Fibroblast of the aortic adventitia (primary cell): ENCODE data around the gene RBMY1A1. TPM values are rescaled to one million over a fixed set of nuclear protein-coding genes. Genes with fewer than 3 reads are reported as not detected.
"Not testable (repeated sequence)": the region's sequence is repeated elsewhere in the genome, so short reads cannot be mapped to it uniquely, and the experiment has no call there.

Experiments
- DNase-seq: peaks from one replicate; pipeline ENCODE4 v3.0.0-alpha.2; 2010; ENCODE audit warnings: low read depth
- H3K4me3 ChIP-seq: 2 replicates; pipeline ENCODE4 v1.5.1; 2011; ENCODE audit warnings: low read depth, mild to moderate bottlenecking, control low read depth, low read length, moderate library complexity
- CTCF ChIP-seq: IDR thresholded peaks from 2 replicates; pipeline ENCODE4 v1.5.1; 2011; ENCODE audit warnings: mild to moderate bottlenecking, low read length, control low read depth, inconsistent platforms; ENCODE audit not compliant: insufficient read depth
- total RNA-seq: library from RNA; depleted of rRNA; stranded (reverse); fragments of >200 nt; gene quantifications from 2 replicates; pipeline ENCODE4 v1.2.3, GENCODE V29; 2012; ENCODE audit warnings: low replicate concordance

The RBMY1A1 gene
- total RNA-seq, result not detected in 2 replicates

DNA sequence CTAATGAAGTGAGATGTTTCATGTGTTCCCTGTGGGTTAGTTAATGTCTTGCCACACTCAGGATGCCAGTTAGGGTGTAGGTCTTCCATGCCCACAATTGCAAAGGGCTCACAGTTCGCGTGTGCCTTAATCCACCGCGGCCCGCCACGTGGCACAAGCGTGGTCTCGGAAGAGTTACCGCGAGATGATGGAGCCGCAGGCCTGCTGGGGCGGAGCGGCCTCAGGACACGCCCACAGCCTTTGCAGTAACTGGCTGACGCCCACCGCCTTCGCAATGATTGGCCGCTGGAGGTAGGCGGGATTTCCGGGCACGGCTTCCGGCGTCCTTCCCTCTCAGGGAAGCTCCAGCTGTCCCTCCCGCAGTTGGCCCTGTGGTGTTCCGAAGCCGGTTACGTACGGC lies at the start of gene RBMY1A1:
Gene RBMY1A1 (plus strand): TSS at position 301 of the 400 bp plus-strand sequence. CDS start 2,013 bp downstream, outside the sequence.
- not testable (repeated sequence) for H3K4me3 ChIP-seq, DNase-seq

DNA sequence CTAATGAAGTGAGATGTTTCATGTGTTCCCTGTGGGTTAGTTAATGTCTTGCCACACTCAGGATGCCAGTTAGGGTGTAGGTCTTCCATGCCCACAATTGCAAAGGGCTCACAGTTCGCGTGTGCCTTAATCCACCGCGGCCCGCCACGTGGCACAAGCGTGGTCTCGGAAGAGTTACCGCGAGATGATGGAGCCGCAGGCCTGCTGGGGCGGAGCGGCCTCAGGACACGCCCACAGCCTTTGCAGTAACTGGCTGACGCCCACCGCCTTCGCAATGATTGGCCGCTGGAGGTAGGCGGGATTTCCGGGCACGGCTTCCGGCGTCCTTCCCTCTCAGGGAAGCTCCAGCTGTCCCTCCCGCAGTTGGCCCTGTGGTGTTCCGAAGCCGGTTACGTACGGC lies 23.6 kb upstream of the RBMY1A1 start, which contains the start of gene RBMY1B:
Gene RBMY1B (plus strand): TSS at position 301 of the 400 bp plus-strand sequence. CDS start 2,013 bp downstream, outside the sequence.
- DNase-seq, result not testable (repeated sequence)

DNA sequence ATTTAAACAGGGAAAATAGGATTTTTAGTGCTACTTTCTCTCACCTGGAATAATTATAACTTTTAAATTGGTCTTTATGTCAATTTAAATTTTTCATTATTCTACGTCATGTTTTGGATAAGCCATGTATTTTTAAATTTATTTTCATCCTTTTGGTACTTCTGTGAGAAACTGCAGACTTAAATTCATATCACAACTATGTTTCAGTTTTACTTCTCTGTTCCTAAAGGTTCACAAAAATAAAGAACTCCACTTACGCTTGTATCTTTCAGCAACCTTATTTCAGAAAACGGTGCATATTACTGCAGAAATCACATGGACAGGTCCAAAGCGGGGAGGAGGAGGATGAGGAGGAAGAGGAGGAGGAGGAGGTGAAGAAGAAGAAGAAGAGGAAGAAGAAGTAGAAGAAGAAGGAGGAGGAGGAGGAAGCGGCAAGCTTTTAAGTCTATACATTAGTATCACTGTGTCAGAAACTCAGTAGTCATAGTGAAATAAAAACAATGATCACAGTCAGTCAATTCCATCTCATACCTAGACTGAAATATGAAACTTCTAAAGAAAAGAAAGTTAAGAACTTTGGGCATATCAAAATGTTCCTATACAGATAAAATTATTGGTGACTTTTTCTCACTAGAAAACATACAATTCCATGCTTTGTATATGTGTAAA lies 24.8 kb downstream of the RBMY1A1 start:
- DNase-seq, H3K4me3 ChIP-seq: not testable (repeated sequence)

More for the DNA sequence above, 23.6 kb upstream of the RBMY1A1 start, which contains the start of gene RBMY1B:
- H3K4me3 ChIP-seq, result not testable (repeated sequence)

DNA sequence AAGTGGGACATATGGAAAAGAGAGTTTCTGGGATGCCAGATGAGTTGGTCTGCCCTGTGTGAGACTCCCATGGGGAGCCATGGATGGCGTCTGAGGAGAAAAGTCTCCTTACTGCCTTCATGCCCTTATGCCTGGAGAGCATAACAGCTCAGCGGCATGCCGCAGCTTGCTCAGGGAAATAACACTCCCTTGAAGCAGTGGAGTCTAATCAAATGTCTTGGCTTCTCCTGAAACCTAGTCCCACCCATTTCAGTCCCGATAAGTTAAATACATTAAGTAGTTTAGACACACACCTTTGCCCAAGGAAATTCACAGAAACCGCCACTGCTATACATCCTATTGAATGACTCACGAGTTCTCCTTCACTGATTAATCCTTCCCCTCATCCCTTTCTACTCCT lies 50.8 kb downstream of the RBMY1A1 start:
- no peak for DNase-seq
- no peak overlapping the region for H3K4me3 ChIP-seq
- TF ChIP-seq CTCF, result no peak

GRCh38 chrY:21586454-21586853 lies 51.8 kb downstream of the RBMY1A1 start:
- H3K4me3 ChIP-seq, DNase-seq: not testable (repeated sequence)

DNA sequence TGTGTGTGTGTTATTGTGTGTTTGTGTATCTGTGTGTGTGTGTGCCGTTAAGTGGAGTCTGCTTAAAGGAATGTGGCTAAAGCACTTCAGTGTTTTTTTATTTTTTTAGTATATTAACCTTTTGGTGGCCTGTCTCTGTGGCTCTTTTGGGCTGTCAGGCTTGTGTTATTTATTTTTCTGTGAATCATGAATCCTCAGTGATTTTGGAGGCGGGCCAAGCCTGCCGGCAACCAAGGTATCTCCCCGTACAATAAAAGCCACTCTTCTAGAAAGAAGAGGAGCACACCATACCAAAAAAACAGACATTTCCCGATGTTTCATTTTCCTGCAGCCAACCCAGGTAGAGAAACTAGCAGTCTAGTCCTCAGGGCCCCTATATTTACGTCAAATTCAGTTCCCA lies 57.4 kb downstream of the RBMY1A1 start:
- no peak for DNase-seq
- no peak for TF ChIP-seq CTCF
- H3K4me3 ChIP-seq, result no peak overlapping the region

- H3K4me3 ChIP-seq, DNase-seq: not testable (repeated sequence)
Measured at GRCh38 chrY:21596287-21596686, 61.6 kb downstream of the RBMY1A1 start.

Other genes with a start within 250 kb of the RBMY1A1 start
- not detected in 2 replicates for gene RBMY1B, start 23.5 kb upstream of the RBMY1A1 start, total RNA-seq